ENCODE measurements around the gene SLC5A12.

Gene SLC5A12

DNA sequence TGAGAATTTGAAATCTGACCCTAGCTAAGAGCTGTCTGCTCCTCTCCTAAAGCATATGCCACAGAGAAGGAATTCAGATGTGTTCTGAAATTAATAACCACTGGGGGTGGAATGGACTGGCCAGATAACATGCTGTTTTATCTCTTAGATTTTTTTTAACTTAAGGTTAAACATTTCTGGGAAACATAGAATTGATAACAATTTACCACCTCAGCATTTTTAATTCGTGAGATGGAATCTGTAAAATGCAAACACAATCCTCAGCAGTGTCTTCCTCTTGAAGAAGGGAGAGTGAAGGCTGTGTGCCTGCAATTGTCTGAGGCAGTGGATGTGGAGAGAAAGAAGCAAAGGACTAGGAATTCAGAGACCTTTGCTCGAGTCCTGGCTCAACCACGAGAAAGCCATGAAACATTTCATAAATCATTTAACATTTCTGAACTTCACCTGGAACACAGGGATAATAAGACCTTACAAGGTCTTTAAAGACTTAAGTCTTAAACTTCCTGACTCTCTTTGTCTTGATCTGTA lies at the start of gene SLC5A12:
TSS of gene SLC5A12 (minus strand) at position 113 of the 528 bp plus-strand sequence. CDS start 346 bp downstream, outside the sequence.
- no peak for DNase-seq

- no peak for DNase-seq
Observed at GRCh38 chr11:26769027-26769426, 47.2 kb upstream of the SLC5A12 start.

DNA sequence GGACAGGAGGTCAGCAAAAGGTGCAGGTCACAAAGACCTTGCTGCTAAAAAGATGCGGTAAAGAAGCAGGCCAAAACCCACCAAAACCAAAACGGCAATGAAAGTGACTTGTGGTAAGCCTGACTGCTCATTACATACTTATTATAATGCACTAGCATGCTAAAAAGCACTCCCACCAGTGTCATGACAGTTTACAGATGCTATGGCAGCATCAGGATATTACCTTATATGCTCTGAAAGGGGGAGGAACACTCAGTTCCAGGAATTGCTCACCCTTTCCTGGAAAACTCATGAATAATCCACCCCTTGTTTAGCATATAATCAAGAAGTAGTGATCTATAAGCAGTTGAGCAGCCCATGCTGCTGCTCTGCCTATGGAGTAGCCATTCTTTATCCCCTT lies 45.2 kb upstream of the SLC5A12 start:
- DNase-seq: no peak

- DNase-seq: no peak
Observed at GRCh38 chr11:26765323-26765722, 43.5 kb upstream of the SLC5A12 start.

DNA sequence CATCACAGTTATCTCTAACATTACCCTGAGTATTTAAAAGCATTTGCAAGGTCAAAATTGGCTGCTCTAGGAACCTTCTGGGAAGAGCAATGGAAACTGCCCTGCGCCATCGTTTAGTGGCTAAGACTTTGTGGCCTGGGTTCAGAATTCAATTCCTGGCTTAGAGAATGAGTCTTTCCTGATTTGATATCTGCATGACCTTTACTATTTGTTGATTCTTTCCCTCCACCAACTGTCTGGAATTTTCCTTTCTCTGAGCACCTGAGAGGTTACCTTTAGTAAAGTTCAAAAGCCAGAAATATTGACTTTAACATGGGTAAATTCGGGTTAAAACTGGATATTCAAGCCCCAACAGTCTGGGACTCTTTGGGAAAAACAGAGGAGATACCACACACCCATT lies 43.0 kb upstream of the SLC5A12 start:
- DNase-seq: no peak

DNA sequence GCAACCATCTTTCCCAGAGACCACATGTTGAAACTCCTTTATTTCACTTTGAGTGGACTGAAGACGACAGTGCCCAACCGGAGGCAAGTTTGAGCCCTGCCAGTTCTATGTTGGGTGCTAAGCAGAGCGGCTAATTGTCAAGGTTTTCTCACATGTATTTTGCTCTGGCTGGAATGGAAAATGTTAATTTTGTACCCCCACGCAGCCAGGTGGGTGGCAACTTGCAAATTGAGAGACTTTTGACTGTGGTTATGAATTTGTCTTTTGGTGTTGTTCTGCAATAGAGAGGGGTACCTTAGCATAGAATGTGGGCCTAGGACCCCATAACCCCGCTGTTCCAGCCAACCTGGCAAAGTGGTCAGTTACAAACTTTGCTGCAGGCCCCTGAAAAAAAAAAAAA lies 42.5 kb upstream of the SLC5A12 start:
- no peak for DNase-seq

- DNase-seq: no peak
Observed at GRCh38 chr11:26762089-26762488, 40.2 kb upstream of the SLC5A12 start.

GRCh38 chr11:26761361-26761809 lies 39.5 kb upstream of the SLC5A12 start:
- no peak for DNase-seq

DNA sequence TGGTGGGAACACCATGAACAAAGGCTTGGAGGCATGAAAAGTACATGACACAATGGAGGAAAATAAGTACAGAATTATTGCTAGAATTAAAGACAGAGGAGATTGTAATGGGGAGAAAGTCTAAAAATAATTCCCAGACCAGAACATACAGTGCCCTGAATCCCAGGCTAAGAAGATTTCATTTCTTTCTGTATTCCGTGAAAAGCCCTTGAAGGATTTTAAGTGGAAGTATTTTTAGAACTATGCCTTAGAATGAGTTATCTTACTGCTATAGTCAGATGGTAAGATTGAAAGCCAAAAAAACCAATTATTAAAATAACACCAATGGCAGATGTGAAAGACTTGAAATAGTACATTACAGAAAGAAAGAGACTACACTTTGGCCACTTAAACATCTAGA lies 36.1 kb upstream of the SLC5A12 start:
- no peak for DNase-seq

GRCh38 chr11:26755762-26756161 lies 33.9 kb upstream of the SLC5A12 start:
- DNase-seq: no peak

- no peak for DNase-seq
Observed at GRCh38 chr11:26753723-26754504, 32.1 kb upstream of the SLC5A12 start.

- no peak for DNase-seq
Observed at GRCh38 chr11:26749927-26750326, 28.1 kb upstream of the SLC5A12 start.

- no peak for DNase-seq
Observed at GRCh38 chr11:26743622-26744021, 21.8 kb upstream of the SLC5A12 start.

GRCh38 chr11:26742966-26743365 lies 21.1 kb upstream of the SLC5A12 start:
- DNase-seq: no peak

GRCh38 chr11:26741036-26741435 lies 19.2 kb upstream of the SLC5A12 start:
- DNase-seq: no peak

GRCh38 chr11:26739366-26740073 lies 17.7 kb upstream of the SLC5A12 start:
- no peak for DNase-seq

- no peak for DNase-seq
Observed at GRCh38 chr11:26734691-26735090, 12.8 kb upstream of the SLC5A12 start.

GRCh38 chr11:26731084-26731456 lies 9.2 kb upstream of the SLC5A12 start:
- no peak for DNase-seq

- no peak for DNase-seq
Observed at GRCh38 chr11:26730414-26731083, 8.7 kb upstream of the SLC5A12 start.

DNA sequence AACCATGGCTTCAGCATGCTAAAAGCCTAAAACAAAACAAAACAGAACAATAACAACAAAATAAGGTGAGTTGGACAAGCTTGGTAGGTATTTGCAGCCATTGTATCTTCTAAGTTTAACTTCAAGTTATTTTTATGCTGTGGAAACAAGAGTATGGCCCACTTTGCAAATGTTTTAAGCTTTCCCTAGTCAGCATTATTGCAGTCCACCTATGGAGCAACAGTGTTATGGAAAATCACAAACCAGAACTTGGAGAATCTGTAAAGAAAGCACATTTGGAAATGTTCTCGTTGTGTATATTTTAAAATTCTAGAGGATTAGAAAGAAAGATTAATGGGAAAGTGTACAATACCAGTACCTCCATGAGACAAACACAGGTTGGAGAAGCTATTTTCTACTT lies 7.4 kb upstream of the SLC5A12 start:
- DNase-seq: no peak

DNA sequence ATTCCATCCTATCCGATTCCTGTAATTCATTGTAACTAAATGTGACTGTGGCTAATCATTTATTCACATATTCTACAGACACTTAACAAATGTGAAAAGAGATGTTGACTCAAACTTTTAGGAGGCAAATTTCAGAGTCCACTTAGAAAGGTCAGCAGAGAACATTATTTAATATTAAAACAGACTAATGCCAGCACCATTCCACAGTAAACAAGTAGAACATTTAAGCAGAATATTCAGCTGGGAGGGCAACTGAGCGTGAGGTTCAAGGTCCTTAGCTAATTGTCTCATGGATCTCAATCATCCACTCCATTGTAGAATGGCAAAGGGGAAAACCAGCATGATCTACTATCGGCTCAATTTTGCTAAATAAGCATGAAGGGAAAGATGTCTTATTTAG lies 5.1 kb upstream of the SLC5A12 start:
- no peak for DNase-seq

GRCh38 chr11:26719998-26720397 lies 1.9 kb downstream of the SLC5A12 start:
- no peak for DNase-seq

- no peak for DNase-seq
Observed at GRCh38 chr11:26719289-26719973, 2.4 kb downstream of the SLC5A12 start.
